ENCODE data around the gene PATJ.

DNA sequence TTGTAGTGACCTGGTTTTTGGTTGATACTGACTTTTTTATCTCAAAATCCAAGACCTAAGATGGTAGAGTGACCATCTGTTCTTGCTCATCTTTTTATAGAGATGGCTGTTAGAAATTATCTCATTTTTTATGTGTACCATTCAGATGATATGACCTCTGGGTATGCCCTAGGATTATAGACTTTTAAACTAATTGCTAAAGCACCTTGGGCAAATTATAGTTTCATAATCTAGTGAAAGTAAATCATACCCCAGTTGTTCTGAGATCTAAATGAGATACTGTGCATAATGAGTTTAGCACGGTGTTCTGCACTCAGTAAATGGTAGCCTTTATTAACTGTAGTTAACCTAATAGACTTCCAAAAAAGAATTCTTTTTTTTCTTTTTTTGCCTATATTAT is 269.8 kb downstream of the PATJ start:
- no peak for TF ChIP-seq CTCF (IDR thresholded peaks at IDR 0.05)
- TF ChIP-seq POLR2A (IDR thresholded peaks at IDR 0.05; ENCODE audit: low read depth) = no peak

Measured in esophagus muscularis mucosa (tissue), 3 donors.